HepG2 (cell line): ENCODE measurements around the gene FCER1G. TPM values are rescaled to one million over a fixed set of nuclear protein-coding genes. Genes with fewer than 3 reads are reported as not detected.

Experiments
- AHDC1 ChIP-seq: sonication (generic); formaldehyde crosslinking; IDR thresholded peaks from 2 replicates; pipeline ENCODE4 v1.5.1; 2020; ENCODE audit warnings: mild to moderate bottlenecking, missing genetic modification reagents, borderline replicate concordance
- HES4 ChIP-seq: sonication (generic); formaldehyde crosslinking; IDR thresholded peaks from 2 replicates; pipeline ENCODE4 v1.9.0; 2021; ENCODE audit warnings: mild to moderate bottlenecking, missing genetic modification reagents, borderline replicate concordance
- HOXA9 ChIP-seq: sonication (generic); formaldehyde crosslinking; IDR thresholded peaks from 2 replicates; pipeline ENCODE4 v1.8.1; 2022; ENCODE audit warnings: missing genetic modification reagents, mild to moderate bottlenecking, moderate library complexity, borderline replicate concordance
- MAFG ChIP-seq: sonication (generic); formaldehyde crosslinking; IDR thresholded peaks from 2 replicates; pipeline ENCODE4 v1.5.1; 2020; ENCODE audit warnings: mild to moderate bottlenecking, missing genetic modification reagents
- MBD4 ChIP-seq: IDR thresholded peaks from 2 replicates; pipeline ENCODE4 v1.6.1; 2012; ENCODE audit warnings: low read length, inconsistent platforms, borderline replicate concordance
- MTF1 ChIP-seq: sonication (generic); formaldehyde crosslinking; IDR thresholded peaks from 2 replicates; pipeline ENCODE4 v1.5.0; 2020; ENCODE audit warnings: missing genetic modification reagents
- MZF1 ChIP-seq: sonication (generic); formaldehyde crosslinking; IDR thresholded peaks from 2 replicates; pipeline ENCODE4 v1.8.1; 2023; ENCODE audit warnings: mild to moderate bottlenecking, missing genetic modification reagents, borderline replicate concordance
- NR0B2 ChIP-seq: sonication (generic); formaldehyde crosslinking; IDR thresholded peaks from 2 replicates; pipeline ENCODE4 v1.4.0; 2020; ENCODE audit warnings: mild to moderate bottlenecking, missing genetic modification reagents
- TRIM24 ChIP-seq: sonication (generic); formaldehyde crosslinking; IDR thresholded peaks from 2 replicates; pipeline ENCODE4 v1.8.0; 2022; ENCODE audit warnings: mild to moderate bottlenecking, missing genetic modification reagents
- polyA plus RNA-seq, 8 experiments: library from polyadenylated mRNA; depleted of rRNA in 3 of 8; stranded (reverse) in 7 of 8; unstranded in 1 of 8; fragments of >200 nt; fragmentation: Illumina TruSeq in 4 of 8; extraction: Trizol in 4 of 8; gene quantifications; 2 replicates each; pipeline versions ENCODE4 v1.2.1 to v1.2.3, GENCODE V29; 2011 to 2016; ENCODE audit warnings: low read depth in 4 of 8, missing spikeins in 1 of 8, mixed read lengths in 1 of 8; ENCODE audit not compliant: insufficient read depth in 1 of 8
- total RNA-seq, 5 experiments: library from RNA; depleted of rRNA; stranded (reverse); fragments of >200 nt; fragmentation: Illumina TruSeq; extraction: Trizol; gene quantifications; 2 replicates each; pipeline ENCODE4 v1.2.3, GENCODE V29; 2016; ENCODE audit warnings: low read depth in 1 of 5
- TF ChIP-seq, protein P1 (sequence below): sonication (generic); formaldehyde crosslinking; IDR thresholded peaks from 2 replicates; pipeline ENCODE4 v1.5.0; 2020; ENCODE audit warnings: mild to moderate bottlenecking, missing genetic modification reagents
- TF ChIP-seq, protein P2 (sequence below): sonication (generic); formaldehyde crosslinking; IDR thresholded peaks from one replicate; pipeline ENCODE4 v1.5.1; 2020; ENCODE audit warnings: mild to moderate bottlenecking, missing genetic modification reagents; ENCODE audit errors: not compliant biosample characterization

The FCER1G gene
- total and polyA plus RNA-seq, 2 of the 13 experiments (the other 11 are each of a cell fraction or from before 2014, with no cell fraction given) = 1.3 to 6.4 TPM

DNA sequence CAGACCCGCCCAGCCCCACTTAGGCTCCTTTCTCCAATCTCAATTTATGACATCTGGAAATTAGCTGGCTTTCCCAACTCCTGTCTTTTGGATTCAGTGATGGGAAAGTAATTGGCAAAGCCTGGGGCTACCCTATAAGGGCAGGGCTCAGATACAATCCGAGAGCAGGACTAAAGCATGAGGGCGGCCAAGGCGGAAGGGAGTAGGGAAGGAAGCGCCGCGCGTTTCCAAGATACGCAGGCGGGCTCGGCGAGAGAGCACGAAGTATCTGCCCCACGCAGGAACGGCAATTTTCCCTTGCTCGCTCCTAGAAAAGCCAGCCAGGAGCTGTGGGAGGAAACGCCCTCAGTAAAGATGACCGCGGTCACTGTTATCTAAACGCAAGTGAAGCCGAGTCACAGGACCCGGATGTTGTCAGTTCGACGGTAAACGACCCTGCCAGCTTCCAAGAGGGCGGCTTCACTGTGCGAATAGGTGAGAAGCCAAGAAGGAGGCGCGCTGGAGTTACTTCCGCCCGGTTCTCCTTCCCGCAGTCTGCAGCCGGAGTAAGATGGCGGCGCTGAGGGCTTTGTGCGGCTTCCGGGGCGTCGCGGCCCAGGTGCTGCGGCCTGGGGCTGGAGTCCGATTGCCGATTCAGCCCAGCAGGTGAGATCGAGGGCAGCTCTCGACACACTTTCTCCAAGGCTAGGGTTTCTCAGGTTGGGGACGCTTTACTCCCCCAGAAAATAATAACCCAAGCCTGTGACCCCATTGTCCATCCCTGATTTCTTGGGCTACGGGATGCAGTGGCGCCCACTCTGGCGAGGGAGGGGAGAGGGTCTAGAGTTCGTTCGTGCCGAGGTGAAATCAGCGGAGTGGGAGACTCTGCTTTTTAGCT lies 13.0 kb upstream of the FCER1G start, which contains the start of gene NDUFS2 (continued):
- TF ChIP-seq, protein P1, sequence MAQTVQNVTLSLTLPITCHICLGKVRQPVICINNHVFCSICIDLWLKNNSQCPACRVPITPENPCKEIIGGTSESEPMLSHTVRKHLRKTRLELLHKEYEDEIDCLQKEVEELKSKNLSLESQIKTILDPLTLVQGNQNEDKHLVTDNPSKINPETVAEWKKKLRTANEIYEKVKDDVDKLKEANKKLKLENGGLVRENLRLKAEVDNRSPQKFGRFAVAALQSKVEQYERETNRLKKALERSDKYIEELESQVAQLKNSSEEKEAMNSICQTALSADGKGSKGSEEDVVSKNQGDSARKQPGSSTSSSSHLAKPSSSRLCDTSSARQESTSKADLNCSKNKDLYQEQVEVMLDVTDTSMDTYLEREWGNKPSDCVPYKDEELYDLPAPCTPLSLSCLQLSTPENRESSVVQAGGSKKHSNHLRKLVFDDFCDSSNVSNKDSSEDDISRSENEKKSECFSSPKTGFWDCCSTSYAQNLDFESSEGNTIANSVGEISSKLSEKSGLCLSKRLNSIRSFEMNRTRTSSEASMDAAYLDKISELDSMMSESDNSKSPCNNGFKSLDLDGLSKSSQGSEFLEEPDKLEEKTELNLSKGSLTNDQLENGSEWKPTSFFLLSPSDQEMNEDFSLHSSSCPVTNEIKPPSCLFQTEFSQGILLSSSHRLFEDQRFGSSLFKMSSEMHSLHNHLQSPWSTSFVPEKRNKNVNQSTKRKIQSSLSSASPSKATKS (CRISPR knock-in tag) = no peak
- no peak for TF ChIP-seq HOXA9 (CRISPR knock-in tag)
- no peak for TF ChIP-seq MAFG (CRISPR knock-in tag)
- TF ChIP-seq AHDC1 (CRISPR knock-in tag) = no peak
- no peak for TF ChIP-seq MBD4
- TF ChIP-seq HES4 = peak; percentile 80; the same call in 1 of the 2 replicates
- TF ChIP-seq, protein P2, sequence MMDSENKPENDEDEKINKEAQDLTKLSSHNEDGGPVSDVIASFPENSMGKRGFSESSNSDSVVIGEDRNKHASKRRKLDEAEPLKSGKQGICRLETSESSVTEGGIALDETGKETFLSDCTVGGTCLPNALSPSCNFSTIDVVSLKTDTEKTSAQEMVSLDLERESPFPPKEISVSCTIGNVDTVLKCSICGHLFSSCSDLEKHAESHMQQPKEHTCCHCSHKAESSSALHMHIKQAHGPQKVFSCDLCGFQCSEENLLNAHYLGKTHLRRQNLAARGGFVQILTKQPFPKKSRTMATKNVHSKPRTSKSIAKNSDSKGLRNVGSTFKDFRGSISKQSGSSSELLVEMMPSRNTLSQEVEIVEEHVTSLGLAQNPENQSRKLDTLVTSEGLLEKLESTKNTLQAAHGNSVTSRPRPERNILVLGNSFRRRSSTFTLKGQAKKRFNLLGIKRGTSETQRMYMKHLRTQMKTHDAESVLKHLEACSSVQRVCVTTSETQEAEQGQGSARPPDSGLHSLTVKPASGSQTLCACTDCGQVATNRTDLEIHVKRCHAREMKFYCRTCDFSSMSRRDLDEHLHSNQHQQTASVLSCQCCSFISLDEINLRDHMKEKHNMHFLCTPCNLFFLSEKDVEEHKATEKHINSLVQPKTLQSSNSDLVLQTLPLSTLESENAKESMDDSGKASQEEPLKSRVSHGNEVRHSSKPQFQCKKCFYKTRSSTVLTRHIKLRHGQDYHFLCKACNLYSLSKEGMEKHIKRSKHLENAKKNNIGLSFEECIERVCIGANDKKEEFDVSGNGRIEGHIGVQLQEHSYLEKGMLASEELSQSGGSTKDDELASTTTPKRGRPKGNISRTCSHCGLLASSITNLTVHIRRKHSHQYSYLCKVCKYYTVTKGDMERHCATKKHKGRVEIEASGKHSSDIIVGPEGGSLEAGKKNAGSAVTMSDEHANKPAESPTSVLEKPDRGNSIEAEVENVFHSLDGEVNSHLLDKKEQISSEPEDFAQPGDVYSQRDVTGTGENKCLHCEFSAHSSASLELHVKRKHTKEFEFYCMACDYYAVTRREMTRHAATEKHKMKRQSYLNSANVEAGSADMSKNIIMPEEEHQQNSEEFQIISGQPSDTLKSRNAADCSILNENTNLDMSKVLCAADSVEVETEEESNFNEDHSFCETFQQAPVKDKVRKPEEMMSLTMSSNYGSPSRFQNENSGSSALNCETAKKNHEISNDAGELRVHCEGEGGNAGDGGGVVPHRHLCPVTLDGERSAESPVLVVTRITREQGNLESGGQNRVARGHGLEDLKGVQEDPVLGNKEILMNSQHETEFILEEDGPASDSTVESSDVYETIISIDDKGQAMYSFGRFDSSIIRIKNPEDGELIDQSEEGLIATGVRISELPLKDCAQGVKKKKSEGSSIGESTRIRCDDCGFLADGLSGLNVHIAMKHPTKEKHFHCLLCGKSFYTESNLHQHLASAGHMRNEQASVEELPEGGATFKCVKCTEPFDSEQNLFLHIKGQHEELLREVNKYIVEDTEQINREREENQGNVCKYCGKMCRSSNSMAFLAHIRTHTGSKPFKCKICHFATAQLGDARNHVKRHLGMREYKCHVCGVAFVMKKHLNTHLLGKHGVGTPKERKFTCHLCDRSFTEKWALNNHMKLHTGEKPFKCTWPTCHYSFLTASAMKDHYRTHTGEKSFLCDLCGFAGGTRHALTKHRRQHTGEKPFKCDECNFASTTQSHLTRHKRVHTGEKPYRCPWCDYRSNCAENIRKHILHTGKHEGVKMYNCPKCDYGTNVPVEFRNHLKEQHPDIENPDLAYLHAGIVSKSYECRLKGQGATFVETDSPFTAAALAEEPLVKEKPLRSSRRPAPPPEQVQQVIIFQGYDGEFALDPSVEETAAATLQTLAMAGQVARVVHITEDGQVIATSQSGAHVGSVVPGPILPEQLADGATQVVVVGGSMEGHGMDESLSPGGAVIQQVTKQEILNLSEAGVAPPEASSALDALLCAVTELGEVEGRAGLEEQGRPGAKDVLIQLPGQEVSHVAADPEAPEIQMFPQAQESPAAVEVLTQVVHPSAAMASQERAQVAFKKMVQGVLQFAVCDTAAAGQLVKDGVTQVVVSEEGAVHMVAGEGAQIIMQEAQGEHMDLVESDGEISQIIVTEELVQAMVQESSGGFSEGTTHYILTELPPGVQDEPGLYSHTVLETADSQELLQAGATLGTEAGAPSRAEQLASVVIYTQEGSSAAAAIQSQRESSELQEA (CRISPR knock-in tag) = no peak
- TF ChIP-seq MZF1 (CRISPR knock-in tag) = no peak
- no peak for TF ChIP-seq TRIM24 (CRISPR knock-in tag)
- no peak for TF ChIP-seq NR0B2 (CRISPR knock-in tag)
- no peak for TF ChIP-seq MTF1 (CRISPR knock-in tag)
